Endothelial cell of umbilical vein (primary cell): ENCODE measurements around the gene NCOA3. TPM values are rescaled to one million over a fixed set of nuclear protein-coding genes. Genes with fewer than 3 reads are reported as not detected.

ENCODE experiments used
- BruUV-seq: library from RNA; stranded (reverse); fragments of 400-500 nt; replicated peaks from 2 replicates; lab custom pipeline; 2021; lab: Mats Ljungman, UMichigan
- CTCF ChIA-PET: fragments of 300-600, 350-600 bp; sonication (Branson Sonifier 250); formaldehyde crosslinking; loops from one replicate; lab custom pipeline; 2021; ENCODE audit warnings: antibody characterized with exemption, inconsistent platforms; lab: Charles Lee
- POLR2A ChIA-PET: fragments of 300-600, 350-600 bp; sonication (Branson Sonifier 250); formaldehyde crosslinking; loops from one replicate; lab custom pipeline; 2021; ENCODE audit warnings: antibody characterized with exemption, inconsistent platforms; lab: Charles Lee
- DNase-seq: peaks from one replicate; pipeline ENCODE4 v3.0.0-alpha.2; 2011; ENCODE audit warnings: low read depth, low spot score
- FAIRE-seq: peaks from 2 replicates; lab custom pipeline; 2011; peaks lifted over from hg19 to GRCh38; lab: Jason Lieb, UNC
- H2AFZ ChIP-seq: 2 replicates; pipeline ENCODE4 v1.6.0; 2012; ENCODE audit warnings: low read depth, low read length, control low read depth, inconsistent platforms
- H3K27ac ChIP-seq: 2 replicates; pipeline ENCODE4 v1.5.1; 2011; ENCODE audit warnings: low read depth, mild to moderate bottlenecking, control low read depth, low read length, moderate library complexity; ENCODE audit not compliant: insufficient read depth
- H3K27me3 ChIP-seq, 2 experiments: 2 replicates each; pipeline versions ENCODE4 v1.6.0 to v1.6.1; 2011; ENCODE audit warnings: low read length in 2 of 2, mixed read lengths in 1 of 2; ENCODE audit not compliant: control insufficient read depth in 2 of 2, insufficient read depth in 2 of 2
- H3K36me3 ChIP-seq, 2 experiments: 2 replicates in 1 of 2; 3 replicates in 1 of 2; pipeline ENCODE4 v1.5.1; 2011; ENCODE audit warnings: low read length in 2 of 2, mild to moderate bottlenecking in 1 of 2, moderate library complexity in 1 of 2; ENCODE audit not compliant: control insufficient read depth in 2 of 2, insufficient read depth in 2 of 2; ENCODE audit errors: extremely low read depth in 1 of 2
- H3K4me1 ChIP-seq: 3 replicates; pipeline ENCODE4 v1.5.1; 2011; ENCODE audit warnings: mild to moderate bottlenecking, low read length; ENCODE audit not compliant: control insufficient read depth, insufficient read depth; ENCODE audit errors: extremely low read depth
- H3K4me2 ChIP-seq: 2 replicates; pipeline ENCODE4 v1.6.1; 2011; ENCODE audit warnings: low read length, control low read depth, mixed read lengths; ENCODE audit not compliant: insufficient read depth
- H3K4me3 ChIP-seq, 3 experiments: fragments of 200-600 bp in 1 of 3; sonication (generic), shearing (Covaris generic) in 1 of 3; replicated peaks in 1 of 3; 2 replicates each; pipeline ENCODE4 v1.5.1; 2011 to 2016; ENCODE audit warnings: control low read depth in 3 of 3, low read length in 3 of 3, mild to moderate bottlenecking in 2 of 3, inconsistent platforms in 1 of 3, low read depth in 1 of 3, moderate library complexity in 1 of 3; ENCODE audit not compliant: insufficient read depth in 1 of 3
- H3K79me2 ChIP-seq: 2 replicates; pipeline ENCODE4 v1.6.0; 2012; ENCODE audit warnings: low read length, inconsistent platforms; ENCODE audit not compliant: control insufficient read depth, insufficient read depth
- H3K9ac ChIP-seq: replicated peaks from 2 replicates; pipeline ENCODE3; 2011; ENCODE audit warnings: low read length, control low read depth; ENCODE audit not compliant: insufficient read depth; ENCODE audit errors: extremely low read depth
- H3K9me1 ChIP-seq: replicated peaks from 3 replicates; pipeline ENCODE4 v1.6.0; 2011; ENCODE audit warnings: mild to moderate bottlenecking, low read length; ENCODE audit not compliant: control insufficient read depth, insufficient read depth; ENCODE audit errors: extremely low read depth
- H3K9me3 ChIP-seq: replicated peaks from 2 replicates; pipeline ENCODE4 v1.5.1; 2012; ENCODE audit warnings: low read length, inconsistent platforms; ENCODE audit not compliant: control insufficient read depth, insufficient read depth
- H4K20me1 ChIP-seq: replicated peaks from 2 replicates; pipeline ENCODE3; 2011; ENCODE audit warnings: mild to moderate bottlenecking, low read length; ENCODE audit not compliant: control insufficient read depth, insufficient read depth; ENCODE audit errors: extremely low read depth
- FOS ChIP-seq: IDR thresholded peaks from 2 replicates; pipeline ENCODE4 v1.6.1; 2011; ENCODE audit warnings: mild to moderate bottlenecking, low read length, moderate library complexity, borderline replicate concordance; ENCODE audit not compliant: insufficient read depth
- GATA2 ChIP-seq: IDR thresholded peaks from 2 replicates; pipeline ENCODE4 v1.7.0; 2011; ENCODE audit warnings: low read depth, mild to moderate bottlenecking, moderate library complexity, mixed read lengths, low read length; ENCODE audit not compliant: insufficient read length, insufficient read depth
- JUN ChIP-seq: IDR thresholded peaks from 2 replicates; pipeline ENCODE4 v1.6.1; 2011; ENCODE audit warnings: borderline replicate concordance, low read depth; ENCODE audit not compliant: insufficient read length, insufficient read depth
- MYC ChIP-seq: IDR thresholded peaks from one replicate; pipeline ENCODE4 v1.6.1; 2011; ENCODE audit warnings: mild to moderate bottlenecking, low read depth, low read length
- POLR2A ChIP-seq: IDR thresholded peaks from 2 replicates; pipeline ENCODE4 v1.6.1; 2012; ENCODE audit warnings: low read depth, mild to moderate bottlenecking, control low read depth, low read length
- POLR2AphosphoS5 ChIP-seq: IDR thresholded peaks from 2 replicates; pipeline ENCODE4 v1.6.1; 2012; ENCODE audit warnings: low read depth, mild to moderate bottlenecking, control low read depth, low read length, moderate library complexity; ENCODE audit not compliant: insufficient read depth
- dilution Hi-C: fragments of 300-500 bp; cut with MboI; formaldehyde crosslinking; loops from one replicate; pipeline ENCODE4 v1.15.0; 2019; ENCODE audit warnings: low sequenced_read_pairs; ENCODE audit not compliant: extremely low pct_ligation_motif_present
- intact Hi-C: fragments of 100-400 bp; cut with micrococcal nuclease; formaldehyde crosslinking; loops from one replicate; pipeline ENCODE4 v1.10.0; 2022
- polyA plus RNA-seq, 4 experiments: library from polyadenylated mRNA; depleted of rRNA in 3 of 4; stranded (reverse) in 3 of 4; unstranded in 1 of 4; fragments of >200 nt; gene quantifications; 2 replicates each; pipeline versions ENCODE4 v1.2.1 to v1.2.3, GENCODE V29; 2011 to 2012; ENCODE audit warnings: missing spikeins in 1 of 4
- total RNA-seq: library from RNA; stranded (reverse); gene quantifications from 2 replicates; pipeline ENCODE4 v1.2.3, GENCODE V29; 2021
- TF ChIP-seq, protein P1 (sequence below): IDR thresholded peaks from 2 replicates; pipeline ENCODE4 v1.6.1; 2011; ENCODE audit not compliant: insufficient read depth, insufficient read length
- TF ChIP-seq, protein P2 (sequence below), 2 donors: IDR thresholded peaks; 1 replicate in 1 of 2; 2 replicates in 1 of 2; pipeline ENCODE4 v1.5.1; 2011; ENCODE audit warnings: low read length in 2 of 2, mild to moderate bottlenecking in 2 of 2, moderate library complexity in 2 of 2, control low read depth in 1 of 2, inconsistent platforms in 1 of 2, low read depth in 1 of 2; ENCODE audit not compliant: insufficient read depth in 1 of 2; ENCODE audit errors: extremely low read depth in 1 of 2

Gene NCOA3
- total and polyA plus RNA-seq, 2 donors (not counting 3 experiments of a cell fraction or from before 2014, with no cell fraction given), result 12.0 to 35.6 TPM

DNA sequence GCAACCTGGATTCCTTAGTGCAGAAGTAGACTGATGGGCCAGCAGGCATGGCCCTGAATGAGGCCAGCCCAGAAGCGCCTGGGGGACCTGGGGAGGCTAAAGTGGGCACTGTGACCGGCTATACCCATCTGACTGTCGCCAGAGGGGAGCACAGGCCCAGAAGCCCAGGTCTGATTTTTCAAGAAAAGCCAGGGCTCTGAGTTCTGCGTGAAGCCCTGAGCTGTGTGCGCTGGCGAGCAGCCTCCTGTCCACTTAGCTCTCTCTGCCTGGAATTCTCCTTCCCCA lies 171.9 kb downstream of the NCOA3 start:
- H3K9ac ChIP-seq, result no peak overlapping the region
- no peak for DNase-seq
- dilution Hi-C loops, result no loop called here

DNA sequence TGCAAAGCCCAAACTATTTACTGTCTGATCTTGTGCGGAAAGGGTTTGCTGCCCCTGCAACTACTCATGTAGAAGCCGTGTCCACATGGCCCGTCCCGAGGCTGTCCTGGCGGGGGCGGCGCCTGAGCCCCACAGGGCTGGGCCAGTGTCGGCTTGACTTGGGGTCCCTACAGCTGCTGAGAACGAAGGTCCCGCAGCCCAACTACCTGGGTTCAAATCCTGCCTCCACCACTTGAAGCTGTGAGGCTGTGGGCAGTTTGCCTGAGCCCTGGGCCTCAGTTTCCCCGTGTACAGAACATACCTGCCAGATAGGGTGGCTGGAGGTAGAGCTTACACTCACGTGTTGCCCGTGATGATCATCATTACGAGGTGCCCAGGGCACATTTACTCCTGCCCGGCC lies 172.5 kb downstream of the NCOA3 start:
- no peak for FAIRE-seq
- H2AFZ ChIP-seq, result no peak overlapping the region
- intact Hi-C loops, result no loop called here
- no peak overlapping the region for H3K4me3 ChIP-seq
- no peaks in the 10 kb centered on the region for H4K20me1 ChIP-seq
- BruUV-seq, result no TSS peak
- no peak overlapping the region for H3K9ac ChIP-seq
- TF ChIP-seq GATA2 (no peak), POLR2A (no peak), FOS (no peak), POLR2AphosphoS5 (no peak), MYC (no peak), JUN (no peak)
- TF ChIP-seq, protein P1, sequence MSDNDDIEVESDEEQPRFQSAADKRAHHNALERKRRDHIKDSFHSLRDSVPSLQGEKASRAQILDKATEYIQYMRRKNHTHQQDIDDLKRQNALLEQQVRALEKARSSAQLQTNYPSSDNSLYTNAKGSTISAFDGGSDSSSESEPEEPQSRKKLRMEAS, result no peak
- no peaks in the 10 kb centered on the region for H3K79me2 ChIP-seq
- no peak overlapping the region for H3K27ac ChIP-seq
- H3K9me3 ChIP-seq, result no peaks in the 10 kb centered on the region
- no peaks in the 10 kb centered on the region for H3K4me1 ChIP-seq
- H3K9me1 ChIP-seq, result no peaks in the 10 kb centered on the region
- no peak overlapping the region for H3K4me2 ChIP-seq
- ChIA-PET POLR2A (no interaction called here), CTCF (interaction anchor here (1.6 to 15.4 kb wide), 3 partner anchors 10 to 946 kb away, joined by 3 to 302 read pairs (median 16); no protein-coding TSS in a partner anchor)
- no peak for DNase-seq
- no peaks in the 10 kb centered on the region for H3K36me3 ChIP-seq
- H3K27me3 ChIP-seq, result no peaks in the 10 kb centered on the region
- dilution Hi-C loops, result no loop called here

More for the DNA sequence above, 171.9 kb downstream of the NCOA3 start:
- POLR2A ChIA-PET, result no interaction called here
- no peak overlapping the region for H3K4me3 ChIP-seq
- no peaks in the 10 kb centered on the region for H3K27me3 ChIP-seq
- no peaks in the 10 kb centered on the region for H3K9me3 ChIP-seq
- H2AFZ ChIP-seq, result no peak overlapping the region
- no peaks in the 10 kb centered on the region for H3K36me3 ChIP-seq
- H3K4me1 ChIP-seq, result no peaks in the 10 kb centered on the region
- H3K79me2 ChIP-seq, result no peaks in the 10 kb centered on the region
- H3K27ac ChIP-seq, result no peak overlapping the region
- FAIRE-seq, result no peak
- H3K4me2 ChIP-seq, result no peak overlapping the region
- H3K9me1 ChIP-seq, result no peaks in the 10 kb centered on the region
- no TSS peak for BruUV-seq
- CTCF ChIA-PET, result interaction anchor here (1.6 to 15.4 kb wide), 3 partner anchors 10 to 946 kb away, joined by 3 to 302 read pairs (median 16); no protein-coding TSS in a partner anchor
- H4K20me1 ChIP-seq, result no peaks in the 10 kb centered on the region
- TF ChIP-seq GATA2 (no peak), POLR2A (no peak), JUN (no peak)
- TF ChIP-seq, protein P2, sequence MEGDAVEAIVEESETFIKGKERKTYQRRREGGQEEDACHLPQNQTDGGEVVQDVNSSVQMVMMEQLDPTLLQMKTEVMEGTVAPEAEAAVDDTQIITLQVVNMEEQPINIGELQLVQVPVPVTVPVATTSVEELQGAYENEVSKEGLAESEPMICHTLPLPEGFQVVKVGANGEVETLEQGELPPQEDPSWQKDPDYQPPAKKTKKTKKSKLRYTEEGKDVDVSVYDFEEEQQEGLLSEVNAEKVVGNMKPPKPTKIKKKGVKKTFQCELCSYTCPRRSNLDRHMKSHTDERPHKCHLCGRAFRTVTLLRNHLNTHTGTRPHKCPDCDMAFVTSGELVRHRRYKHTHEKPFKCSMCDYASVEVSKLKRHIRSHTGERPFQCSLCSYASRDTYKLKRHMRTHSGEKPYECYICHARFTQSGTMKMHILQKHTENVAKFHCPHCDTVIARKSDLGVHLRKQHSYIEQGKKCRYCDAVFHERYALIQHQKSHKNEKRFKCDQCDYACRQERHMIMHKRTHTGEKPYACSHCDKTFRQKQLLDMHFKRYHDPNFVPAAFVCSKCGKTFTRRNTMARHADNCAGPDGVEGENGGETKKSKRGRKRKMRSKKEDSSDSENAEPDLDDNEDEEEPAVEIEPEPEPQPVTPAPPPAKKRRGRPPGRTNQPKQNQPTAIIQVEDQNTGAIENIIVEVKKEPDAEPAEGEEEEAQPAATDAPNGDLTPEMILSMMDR (IDR thresholded peaks at IDR 0.05; ENCODE audit: extremely low read depth in 1 of 2, insufficient read depth in 1 of 2, low read depth in 1 of 2, low read length in 2 of 2), result no peak
- intact Hi-C loops, result no loop called here
